SK-N-DZ (cell line): ENCODE results near the gene SHMT1.

Experiments used
- DNase-seq: peaks from one replicate; pipeline ENCODE4 v3.0.0-alpha.2; 2015; ENCODE audit warnings: low spot score
- small RNA-seq, 2 experiments: library from RNA; depleted of rRNA; stranded (forward); fragments of <200 nt; gene quantifications; one replicate each; pipeline ENCODE3, GENCODE V24; 2014

The SHMT1 gene

GRCh38 chr17:18285296-18285695, 78.1 kb downstream of the SHMT1 start:
- no peak for DNase-seq

- no peak for DNase-seq
Measured at GRCh38 chr17:18281788-18282187, 81.6 kb downstream of the SHMT1 start.

DNA sequence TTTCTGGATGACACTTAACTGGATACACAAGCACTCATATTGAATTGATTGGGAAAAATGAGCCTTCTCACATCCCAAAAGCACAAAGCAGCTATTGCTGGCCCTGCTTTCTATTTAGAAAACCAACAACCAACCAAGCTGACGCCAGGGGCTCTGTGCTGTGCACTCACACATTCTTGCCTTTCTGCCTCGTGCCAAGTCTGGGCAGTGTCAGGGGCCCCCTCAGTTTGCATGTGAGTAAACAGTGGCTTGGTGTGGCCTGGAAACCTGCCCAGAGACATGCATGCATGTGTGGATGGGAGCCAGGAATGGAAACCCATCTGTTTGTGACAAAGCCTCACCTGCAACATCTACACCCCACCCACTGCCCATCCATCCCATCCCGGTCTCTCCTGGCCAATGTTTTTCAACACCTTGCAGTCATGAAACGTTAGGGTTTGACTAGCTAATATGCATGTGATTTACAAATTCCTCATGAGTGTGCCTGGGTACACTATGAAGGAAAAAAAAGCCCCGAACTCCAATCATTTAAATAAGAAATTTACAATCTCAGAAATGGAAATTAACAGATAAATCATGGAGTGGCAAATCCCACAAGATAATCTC, 82.5 kb downstream of the SHMT1 start:
- DNase-seq = no peak

- no peak for DNase-seq
Measured at GRCh38 chr17:18280249-18280648, 83.1 kb downstream of the SHMT1 start.

DNA sequence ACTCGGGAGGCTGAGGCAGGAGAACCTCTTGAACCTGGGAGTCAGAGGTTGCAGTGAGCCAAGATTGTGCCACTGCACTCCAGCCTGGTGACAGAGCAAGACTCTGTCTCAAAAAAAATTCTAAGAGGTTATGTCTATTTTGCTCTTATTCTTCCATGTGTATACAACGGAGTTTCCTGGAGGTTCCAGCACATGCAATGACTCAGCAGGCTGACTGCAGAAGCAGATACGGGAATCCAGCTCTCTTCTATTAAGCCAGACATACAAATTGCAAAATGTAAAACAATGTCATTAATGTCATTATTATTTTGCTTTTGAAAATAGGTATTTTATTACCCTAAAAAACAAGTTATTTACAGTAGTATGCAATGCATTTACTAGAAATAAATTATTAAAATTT, 84.5 kb downstream of the SHMT1 start:
- DNase-seq = no peak

Small RNA genes lying within 50 kb of the gene (small RNA-seq; reads per million reads assigned to genes)
- 0 reads per million in 2 experiments for gene AL353997.5
